ENCODE data around the gene SHC2. TPM values are rescaled to one million over a fixed set of nuclear protein-coding genes. Genes with fewer than 3 reads are reported as not detected.

SHC2 gene
- total and polyA plus RNA-seq, 2 donors from 2014 or later, result 10.7 to 24.4 TPM

GRCh38 chr19:457636-458035 lies 3.2 kb downstream of the SHC2 start:
- Histone ChIP-seq H3K36me3 (ENCODE audit: control insufficient read depth in 2 of 3, insufficient read depth in 3 of 3, low read length in 3 of 3) (no peaks in the 10 kb centered on the region), H3K4me1 (ENCODE audit: control insufficient read depth in 2 of 3, insufficient read depth in 2 of 3, low read depth in 1 of 3, low read length in 3 of 3) (peaks cover 0 to 2% (median 0%) of the 10 kb centered on the region in 3 donors), H3K27me3 (ENCODE audit: control insufficient read depth, insufficient read depth, low read length) (no peaks in the 10 kb centered on the region), H3K9me3 (ENCODE audit: control insufficient read depth in 2 of 3, insufficient read depth in 1 of 3, low read length in 3 of 3) (no peaks in the 10 kb centered on the region), H3K4me3 (ENCODE audit: low read length in 3 of 3) (no peak overlapping the region), H3K27ac (ENCODE audit: low read depth in 2 of 2, low read length in 2 of 2) (no peak overlapping the region), H3K9ac (ENCODE audit: low read length in 3 of 3) (no peak overlapping the region)
- intact Hi-C loops (cut with DNase I), result no loop called here
- TF ChIP-seq, protein P1, sequence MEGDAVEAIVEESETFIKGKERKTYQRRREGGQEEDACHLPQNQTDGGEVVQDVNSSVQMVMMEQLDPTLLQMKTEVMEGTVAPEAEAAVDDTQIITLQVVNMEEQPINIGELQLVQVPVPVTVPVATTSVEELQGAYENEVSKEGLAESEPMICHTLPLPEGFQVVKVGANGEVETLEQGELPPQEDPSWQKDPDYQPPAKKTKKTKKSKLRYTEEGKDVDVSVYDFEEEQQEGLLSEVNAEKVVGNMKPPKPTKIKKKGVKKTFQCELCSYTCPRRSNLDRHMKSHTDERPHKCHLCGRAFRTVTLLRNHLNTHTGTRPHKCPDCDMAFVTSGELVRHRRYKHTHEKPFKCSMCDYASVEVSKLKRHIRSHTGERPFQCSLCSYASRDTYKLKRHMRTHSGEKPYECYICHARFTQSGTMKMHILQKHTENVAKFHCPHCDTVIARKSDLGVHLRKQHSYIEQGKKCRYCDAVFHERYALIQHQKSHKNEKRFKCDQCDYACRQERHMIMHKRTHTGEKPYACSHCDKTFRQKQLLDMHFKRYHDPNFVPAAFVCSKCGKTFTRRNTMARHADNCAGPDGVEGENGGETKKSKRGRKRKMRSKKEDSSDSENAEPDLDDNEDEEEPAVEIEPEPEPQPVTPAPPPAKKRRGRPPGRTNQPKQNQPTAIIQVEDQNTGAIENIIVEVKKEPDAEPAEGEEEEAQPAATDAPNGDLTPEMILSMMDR (IDR thresholded peaks at IDR 0.05; ENCODE audit: borderline replicate concordance, extremely low read depth, insufficient read depth), result no peak
- FAIRE-seq, result no peak
- no peak for DNase-seq

DNA sequence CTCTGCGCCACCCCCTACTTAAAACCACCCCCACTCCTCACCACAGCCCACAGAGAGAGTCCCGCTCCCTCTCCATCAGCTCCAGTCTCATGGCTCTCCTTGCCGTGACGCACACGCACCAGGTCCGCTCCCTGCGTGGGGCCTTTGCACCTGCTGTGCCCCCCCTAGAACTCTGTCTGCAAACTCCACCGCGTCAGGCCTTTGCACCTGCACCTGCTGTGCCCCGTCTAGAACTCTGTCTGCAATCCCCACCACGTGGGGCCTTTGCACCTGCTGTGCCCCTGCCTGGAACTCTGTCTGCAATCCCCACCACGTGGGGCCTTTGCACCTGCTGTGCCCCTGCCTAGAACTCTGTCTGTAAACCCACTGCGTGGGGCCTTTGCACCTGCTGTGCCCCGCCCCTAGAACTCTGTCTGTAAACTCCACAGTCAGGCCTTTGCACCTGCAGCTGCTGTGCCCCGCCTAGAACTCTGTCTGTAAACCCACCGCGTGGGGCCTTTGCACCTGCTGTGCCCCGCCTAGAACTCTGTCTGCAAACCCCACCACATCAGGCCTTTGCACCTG lies 4.2 kb downstream of the SHC2 start:
- DNase-seq (no peak), FAIRE-seq (no peak)
- H3K9me3 ChIP-seq (ENCODE audit: control insufficient read depth in 2 of 3, insufficient read depth in 1 of 3, low read length in 3 of 3), result no peaks in the 10 kb centered on the region
- H3K4me1 ChIP-seq (ENCODE audit: control insufficient read depth in 2 of 3, insufficient read depth in 2 of 3, low read depth in 1 of 3, low read length in 3 of 3), result peaks cover 0 to 2% (median 0%) of the 10 kb centered on the region in 3 donors
- TF ChIP-seq, protein P1 (IDR thresholded peaks at IDR 0.05; ENCODE audit: borderline replicate concordance, extremely low read depth, insufficient read depth), result no peak
- intact Hi-C loops (cut with DNase I), result no loop called here
- no peaks in the 10 kb centered on the region for H3K27me3 ChIP-seq (ENCODE audit: control insufficient read depth, insufficient read depth, low read length)
- no peak overlapping the region for H3K9ac ChIP-seq (ENCODE audit: low read length in 3 of 3)
- no peaks in the 10 kb centered on the region for H3K36me3 ChIP-seq (ENCODE audit: control insufficient read depth in 2 of 3, insufficient read depth in 3 of 3, low read length in 3 of 3)
- H3K27ac ChIP-seq (ENCODE audit: low read depth in 2 of 2, low read length in 2 of 2), result no peak overlapping the region
- H3K4me3 ChIP-seq (ENCODE audit: low read length in 3 of 3), result no peak overlapping the region

DNA sequence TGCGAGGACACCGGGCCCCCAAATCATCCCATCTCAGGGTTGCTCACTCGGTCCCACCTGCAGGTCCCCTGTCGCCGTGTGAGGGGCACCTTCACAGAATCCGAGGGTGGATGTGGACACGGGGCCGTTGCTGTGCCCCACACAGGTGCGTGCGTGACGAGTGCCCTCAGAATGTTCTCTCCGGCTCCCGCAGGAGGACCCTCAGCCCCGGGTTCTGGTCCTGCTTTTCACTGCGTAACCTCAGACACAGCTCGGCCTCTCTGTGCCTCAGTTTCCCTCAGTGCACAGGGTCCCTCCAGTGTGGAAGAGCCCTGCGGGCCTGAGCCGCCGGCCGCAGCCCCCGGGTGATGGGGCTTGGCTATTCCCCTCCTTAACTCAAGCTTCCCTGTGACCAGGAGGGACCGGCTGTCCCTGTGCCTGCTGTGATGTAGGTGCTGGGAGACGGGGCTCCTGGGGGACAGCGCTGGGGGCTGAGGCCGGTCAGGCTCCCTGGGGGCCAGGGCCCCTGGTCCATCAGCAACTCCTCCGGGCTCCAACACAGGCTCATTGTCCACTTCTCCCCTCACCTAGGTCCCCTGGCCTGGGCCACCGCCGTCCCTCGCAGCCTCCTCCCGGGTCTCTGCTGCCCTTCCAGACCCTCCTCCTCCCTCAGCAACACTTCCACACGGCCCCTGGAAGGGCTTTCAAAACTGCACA lies 4.8 kb downstream of the SHC2 start:
- TF ChIP-seq, protein P1 (IDR thresholded peaks at IDR 0.05; ENCODE audit: borderline replicate concordance, extremely low read depth, insufficient read depth), result no peak
- Histone ChIP-seq H3K27ac (ENCODE audit: low read depth in 2 of 2, low read length in 2 of 2) (no peak overlapping the region), H3K9me3 (ENCODE audit: control insufficient read depth in 2 of 3, insufficient read depth in 1 of 3, low read length in 3 of 3) (no peaks in the 10 kb centered on the region), H3K36me3 (ENCODE audit: control insufficient read depth in 2 of 3, insufficient read depth in 3 of 3, low read length in 3 of 3) (no peaks in the 10 kb centered on the region), H3K9ac (ENCODE audit: low read length in 3 of 3) (no peak overlapping the region), H3K4me1 (ENCODE audit: control insufficient read depth in 2 of 3, insufficient read depth in 2 of 3, low read depth in 1 of 3, low read length in 3 of 3) (peaks cover 0 to 2% (median 0%) of the 10 kb centered on the region in 3 donors), H3K4me3 (ENCODE audit: low read length in 3 of 3) (no peak overlapping the region), H3K27me3 (ENCODE audit: control insufficient read depth, insufficient read depth, low read length) (no peaks in the 10 kb centered on the region)
- DNase-seq (no peak), FAIRE-seq (no peak)
- intact Hi-C loops (cut with DNase I), result no loop called here

Data from kidney (tissue), 14 donors.